ENCODE data around the gene MTX1. TPM values are rescaled to one million over a fixed set of nuclear protein-coding genes. Genes with fewer than 3 reads are reported as not detected.

MTX1 gene
- polyA plus RNA-seq, 1 experiment: 44.6 TPM

DNA sequence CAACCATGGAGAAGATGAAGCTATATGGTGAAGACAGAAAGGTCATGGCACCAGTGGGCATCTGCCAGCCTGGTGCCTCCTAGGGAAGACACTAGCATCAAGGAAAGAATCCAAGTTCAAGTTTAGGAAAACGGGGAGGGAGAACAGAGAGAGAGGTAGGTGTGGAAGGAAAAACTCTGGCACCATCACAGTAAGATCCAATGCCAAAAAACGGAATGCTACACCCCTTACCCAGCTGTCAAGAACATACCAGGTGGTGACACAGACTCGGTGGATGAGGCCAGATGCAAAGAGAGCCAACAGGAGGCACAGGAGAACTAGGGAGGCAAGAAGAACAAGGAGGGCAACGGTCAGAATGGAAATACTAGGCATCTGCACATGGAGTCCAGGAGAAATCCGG is 39.0 kb upstream of the MTX1 start:
- DNase-seq (ENCODE audit: low read depth, low spot score): no peak
- Histone ChIP-seq H3K4me3 (ENCODE audit: low read depth, low read length) (no peak overlapping the region), H3K27me3 (ENCODE audit: control insufficient read depth, insufficient read depth, low read length) (no peaks in the 10 kb centered on the region), H3K9me3 (ENCODE audit: control insufficient read depth, insufficient read depth, low read length) (no peaks in the 10 kb centered on the region; the same call in 1 of the 2 replicates), H3K27ac (ENCODE audit: low read depth, low read length) (no peak overlapping the region)
- POLR2A ChIA-PET: interaction anchor here (0.5 kb wide), 1 partner anchor 25 kb away, joined by 5 read pairs; no protein-coding TSS in a partner anchor
- CTCF ChIA-PET: interaction anchor here (0.7 to 12.4 kb wide), 10 partner anchors 9 to 173 kb away, joined by 3 to 317 read pairs (median 6); partner anchors contain the start of gene EFNA4
- TF ChIP-seq CTCF (IDR thresholded peaks at IDR 0.05; ENCODE audit: low read depth, low read length): no peak

GRCh38 chr1:155170101-155170785 is 38.3 kb upstream of the MTX1 start:
- no peaks in the 10 kb centered on the region; the same call in 1 of the 2 replicates for H3K9me3 ChIP-seq (ENCODE audit: control insufficient read depth, insufficient read depth, low read length)
- no peaks in the 10 kb centered on the region for H3K27me3 ChIP-seq (ENCODE audit: control insufficient read depth, insufficient read depth, low read length)
- no peak overlapping the region for H3K4me3 ChIP-seq (ENCODE audit: low read depth, low read length)
- DNase-seq (ENCODE audit: low read depth, low spot score): no peak
- CTCF ChIA-PET: interaction anchor here (0.7 to 12.4 kb wide), 4 partner anchors 16 to 107 kb away, joined by 3 to 317 read pairs (median 18); partner anchors contain the start of gene EFNA4
- no peak for TF ChIP-seq CTCF (IDR thresholded peaks at IDR 0.05; ENCODE audit: low read depth, low read length)
- H3K27ac ChIP-seq (ENCODE audit: low read depth, low read length): no peak overlapping the region
- POLR2A ChIA-PET: no interaction called here

- no peak for TF ChIP-seq CTCF (IDR thresholded peaks at IDR 0.05; ENCODE audit: low read depth, low read length)
- no peak overlapping the region for H3K4me3 ChIP-seq (ENCODE audit: low read depth, low read length)
- CTCF ChIA-PET: interaction anchor here (5.7 to 12.4 kb wide), 2 partner anchors 80 to 86 kb away, joined by 30 to 317 read pairs; no protein-coding TSS in a partner anchor
- no peaks in the 10 kb centered on the region; the same call in 1 of the 2 replicates for H3K9me3 ChIP-seq (ENCODE audit: control insufficient read depth, insufficient read depth, low read length)
- POLR2A ChIA-PET: no interaction called here
- DNase-seq (ENCODE audit: low read depth, low spot score): no peak
- H3K27me3 ChIP-seq (ENCODE audit: control insufficient read depth, insufficient read depth, low read length): no peaks in the 10 kb centered on the region
- H3K27ac ChIP-seq (ENCODE audit: low read depth, low read length): no peak overlapping the region
Observed at GRCh38 chr1:155170806-155171205, 37.7 kb upstream of the MTX1 start.

DNA sequence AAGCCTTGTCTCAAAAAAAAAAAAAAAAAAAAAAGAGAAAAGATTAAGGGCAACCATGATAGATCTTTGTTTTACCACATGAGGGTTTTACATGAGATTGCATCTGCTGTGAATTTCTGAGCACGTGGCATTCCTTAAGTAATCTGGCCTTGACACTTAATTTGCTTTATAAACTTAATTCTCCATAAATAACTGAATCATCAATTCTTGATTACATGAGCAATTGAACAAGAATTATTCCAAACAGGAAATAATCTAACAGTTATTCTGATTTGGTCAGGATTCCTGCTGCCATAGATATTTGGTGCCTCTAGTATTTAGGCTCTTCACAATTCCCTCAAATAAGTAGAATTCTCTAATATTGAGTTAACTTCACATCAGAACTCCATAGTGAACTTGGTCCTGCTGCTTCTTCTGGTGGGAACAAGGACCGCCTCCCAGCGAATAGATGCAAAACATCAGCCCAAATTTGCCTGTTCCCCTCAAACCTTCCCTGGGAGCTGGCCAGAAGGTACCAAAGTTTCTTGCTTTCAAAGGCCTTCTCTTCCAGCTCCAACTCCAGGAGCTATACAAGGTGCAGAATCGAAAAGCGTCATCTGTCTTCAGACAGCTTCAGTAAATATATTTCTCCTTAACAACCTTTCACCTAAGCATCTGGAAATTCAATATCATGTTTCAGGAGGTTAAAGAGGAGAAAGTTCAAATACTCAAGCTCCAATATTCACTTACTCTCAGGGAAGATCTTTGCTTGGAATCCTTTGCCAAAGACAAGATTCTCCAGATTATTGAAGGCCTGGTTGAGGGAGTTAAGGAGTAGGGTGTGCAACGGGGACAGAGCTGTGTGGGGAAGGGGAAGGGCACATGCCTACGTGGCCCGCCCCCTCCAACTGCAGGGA is 36.4 kb upstream of the MTX1 start:
- TF ChIP-seq CTCF (IDR thresholded peaks at IDR 0.05; ENCODE audit: low read depth, low read length): no peak
- Histone ChIP-seq H3K27me3 (ENCODE audit: control insufficient read depth, insufficient read depth, low read length) (no peaks in the 10 kb centered on the region), H3K4me3 (ENCODE audit: low read depth, low read length) (peak overlapping the region; percentile 99), H3K27ac (ENCODE audit: low read depth, low read length) (peak overlapping the region; percentile 92), H3K9me3 (ENCODE audit: control insufficient read depth, insufficient read depth, low read length) (no peaks in the 10 kb centered on the region; the same call in 1 of the 2 replicates)
- CTCF ChIA-PET: interaction anchor here (0.7 to 12.4 kb wide), 24 partner anchors 13 to 303 kb away, joined by 3 to 317 read pairs (median 6); partner anchors contain the start of genes SCAMP3 and SLC50A1
- POLR2A ChIA-PET: interaction anchor here (0.6 to 1.5 kb wide), 10 partner anchors 11 to 161 kb away, joined by 3 to 10 read pairs (median 6); partner anchors contain the start of gene DPM3
- DNase-seq (ENCODE audit: low read depth, low spot score): no peak

All from AG04450 (cell line).